MM.1S (cell line): Measurements from ENCODE around the gene CFAP74.

ENCODE experiments used
- CTCF ChIP-seq: fragments of 300-600 bp; sonication (generic); IDR thresholded peaks from 2 replicates; pipeline ENCODE4 v1.5.1; 2016; ENCODE audit warnings: antibody characterized with exemption, low read length, mixed read lengths
- EZH2 ChIP-seq: fragments of 300-600 bp; sonication (generic); optimal IDR thresholded peaks from 2 replicates; pipeline ENCODE3; 2017; ENCODE audit warnings: low read depth, mild to moderate bottlenecking, antibody characterized with exemption, low read length, mixed read lengths
- EZH2phosphoT487 ChIP-seq: fragments of 300-600 bp; sonication (generic); IDR thresholded peaks from 2 replicates; pipeline ENCODE4 v1.6.1; 2018; ENCODE audit warnings: antibody characterized with exemption, low read length

- TF ChIP-seq CTCF, result no peak
- no peak for TF ChIP-seq EZH2
- TF ChIP-seq EZH2phosphoT487, result no peak
Measured at GRCh38 chr1:2019571-2020309, 16.2 kb upstream of the CFAP74 start.
